HepG2 (cell line): ENCODE results near the gene PRSS50. TPM values are rescaled to one million over a fixed set of nuclear protein-coding genes. Genes with fewer than 3 reads are reported as not detected.

Source experiments
- ATAC-seq: fragments of 200-7000 bp; cut with Tn5 transposase; 3 replicates; pipeline ENCODE4 v1.9.1; 2020; ENCODE audit warnings: mild to moderate bottlenecking, moderate library complexity
- BruUV-seq: library from RNA; stranded (reverse); fragments of 400-500 nt; replicated peaks from 2 replicates; lab custom pipeline; 2021; lab: Mats Ljungman, UMichigan
- CTCF ChIA-PET: fragments of 300-600 bp; formaldehyde crosslinking; extraction: SDS; loops from one replicate; lab custom pipeline; 2021; ENCODE audit warnings: low total read pairs, inconsistent platforms, low intra/inter-chr PET ratio; lab: Yijun Ruan, JAX
- POLR2A ChIA-PET: fragments of 350-600 bp; sonication (Branson Sonifier 250); formaldehyde crosslinking; loops from one replicate; lab custom pipeline; 2020; ENCODE audit warnings: antibody characterized with exemption, inconsistent platforms; lab: Yijun Ruan, JAX
- DNase-seq: peaks from one replicate; pipeline ENCODE4 v3.0.0-alpha.2; 2015; ENCODE audit warnings: low spot score
- FAIRE-seq: peaks from 3 replicates; lab custom pipeline; 2011; peaks lifted over from hg19 to GRCh38; lab: Jason Lieb, UNC
- H2AFZ ChIP-seq: one replicate; pipeline ENCODE4 v1.6.1; 2011; ENCODE audit warnings: low read length, inconsistent platforms
- H3K27ac ChIP-seq: fragments of 300-600 bp; 3 replicates; pipeline ENCODE4 v1.8.0; 2011; ENCODE audit warnings: mixed run types, mild to moderate bottlenecking, mixed read lengths, low read length, inconsistent platforms; ENCODE audit not compliant: insufficient read depth; ENCODE audit errors: extremely low read length
- H3K27me3 ChIP-seq, 2 experiments: fragments of 200-600 bp in 1 of 2; 2 replicates in 1 of 2; 3 replicates in 1 of 2; pipeline versions ENCODE4 v1.6.0 to v1.8.0; 2011; ENCODE audit warnings: low read length in 2 of 2, mild to moderate bottlenecking in 2 of 2, moderate library complexity in 2 of 2, inconsistent platforms in 1 of 2; ENCODE audit not compliant: insufficient read depth in 2 of 2, control insufficient read depth in 1 of 2
- H3K36me3 ChIP-seq, 2 experiments: fragments of 200-600 bp in 1 of 2; replicated peaks in 1 of 2; 2 replicates in 1 of 2; 3 replicates in 1 of 2; pipeline versions ENCODE4 v1.5.1 to v1.8.0; 2011; ENCODE audit warnings: low read length in 2 of 2, inconsistent platforms in 1 of 2; ENCODE audit not compliant: insufficient read depth in 2 of 2, control insufficient read depth in 1 of 2
- H3K4me1 ChIP-seq: 2 replicates; pipeline ENCODE4 v1.5.1; 2012; ENCODE audit warnings: low read length, inconsistent platforms; ENCODE audit not compliant: insufficient read depth
- H3K4me2 ChIP-seq: 2 replicates; pipeline ENCODE4 v1.6.0; 2011; ENCODE audit warnings: low read depth, low read length, inconsistent platforms
- H3K4me3 ChIP-seq, 3 experiments: fragments of 200-600 bp in 1 of 3; sonication (generic), shearing (Covaris generic) in 1 of 3; replicated peaks in 1 of 3; 2 replicates each; pipeline ENCODE4 v1.5.1; 2011 to 2016; ENCODE audit warnings: low read length in 3 of 3, inconsistent platforms in 2 of 3, low read depth in 2 of 3, mild to moderate bottlenecking in 2 of 3, control low read depth in 1 of 3, mixed read lengths in 1 of 3; ENCODE audit not compliant: insufficient read depth in 1 of 3
- H3K79me2 ChIP-seq: one replicate; pipeline ENCODE4 v1.6.1; 2011; ENCODE audit warnings: low read length, inconsistent platforms; ENCODE audit not compliant: insufficient read depth
- H3K9ac ChIP-seq: 2 replicates; pipeline ENCODE4 v1.6.0; 2011; ENCODE audit warnings: mild to moderate bottlenecking, low read depth, low read length, inconsistent platforms; ENCODE audit not compliant: insufficient read depth
- H3K9me3 ChIP-seq: 2 replicates; pipeline ENCODE4 v1.5.1; 2012; ENCODE audit warnings: mild to moderate bottlenecking, low read length
- H4K20me1 ChIP-seq: 2 replicates; pipeline ENCODE4 v1.6.0; 2011; ENCODE audit warnings: inconsistent platforms, mild to moderate bottlenecking, low read length, moderate library complexity; ENCODE audit not compliant: insufficient read depth
- DMAP1 ChIP-seq: IDR thresholded peaks from 2 replicates; pipeline ENCODE4 v1.6.1; 2016
- GATAD2A ChIP-seq: IDR thresholded peaks from 2 replicates; pipeline ENCODE4 v1.6.1; 2016
- JUND ChIP-seq: sonication (generic); formaldehyde crosslinking; IDR thresholded peaks from 2 replicates; pipeline ENCODE4 v1.8.0; 2022; ENCODE audit warnings: mild to moderate bottlenecking, missing genetic modification reagents
- LCORL ChIP-seq, 2 experiments: fragments of 450-650 bp in 1 of 2; sonication (generic) in 1 of 2; formaldehyde crosslinking in 1 of 2; IDR thresholded peaks; 2 replicates each; pipeline versions ENCODE4 v1.5.0 to v1.6.1; 2017 to 2020; ENCODE audit warnings: antibody characterized with exemption in 1 of 2, missing genetic modification reagents in 1 of 2
- MEF2D ChIP-seq: sonication (generic); formaldehyde crosslinking; IDR thresholded peaks from 2 replicates; pipeline ENCODE4 v1.5.1; 2020; ENCODE audit warnings: mild to moderate bottlenecking, missing genetic modification reagents
- NR1H2 ChIP-seq: sonication (generic); formaldehyde crosslinking; IDR thresholded peaks from 2 replicates; pipeline ENCODE4 v1.8.1; 2022; ENCODE audit warnings: low read depth, missing genetic modification reagents, borderline replicate concordance
- TBL1XR1 ChIP-seq: fragments of 150-350 bp; IDR thresholded peaks from 2 replicates; pipeline ENCODE4 v1.6.1; 2014; ENCODE audit warnings: borderline replicate concordance, low read length; ENCODE audit not compliant: partially characterized antibody
- ZBTB1 ChIP-seq: sonication (generic); formaldehyde crosslinking; IDR thresholded peaks from 2 replicates; pipeline ENCODE4 v1.4.0; 2020; ENCODE audit warnings: missing genetic modification reagents, borderline replicate concordance
- ZBTB3 ChIP-seq: sonication (generic); formaldehyde crosslinking; IDR thresholded peaks from 2 replicates; pipeline ENCODE4 v1.4.0; 2020; ENCODE audit warnings: low read depth, mild to moderate bottlenecking, moderate library complexity, missing genetic modification reagents, borderline replicate concordance
- ZNF546 ChIP-seq: sonication (generic); formaldehyde crosslinking; conservative IDR thresholded peaks from 2 replicates; pipeline ENCODE4 v1.8.1; 2023; ENCODE audit warnings: mild to moderate bottlenecking, missing genetic modification reagents
- ZNF557 ChIP-seq: sonication (generic); formaldehyde crosslinking; IDR thresholded peaks from 2 replicates; pipeline ENCODE4 v1.4.0; 2020; ENCODE audit warnings: missing genetic modification reagents
- ZNF672 ChIP-seq: sonication (generic); formaldehyde crosslinking; IDR thresholded peaks from 2 replicates; pipeline ENCODE4 v1.8.1; 2022; ENCODE audit warnings: missing genetic modification reagents
- ZSCAN9 ChIP-seq: IDR thresholded peaks from 2 replicates; pipeline ENCODE4 v1.6.1; 2016; ENCODE audit warnings: borderline replicate concordance
- WGBS: methylation state at CpG from one replicate; pipeline ENCODE4 v1.1.6; 2017; ENCODE audit warnings: low lambda C conversion rate; 5-methylcytosine and 5-hydroxymethylcytosine counted together
- in situ Hi-C: cut with HindIII; loops from 2 replicates; pipeline ENCODE4 v1.10.0; 2017; ENCODE audit warnings: low pct_unique_long_range_greater_than_20kb; ENCODE audit not compliant: extremely low pct_ligation_motif_present
- intact Hi-C: fragments of 100-400 bp; cut with micrococcal nuclease; formaldehyde crosslinking; loops from one replicate; pipeline ENCODE4 v1.10.0; 2022; ENCODE audit not compliant: unreplicated experiment
- polyA plus RNA-seq, 8 experiments: library from polyadenylated mRNA; depleted of rRNA in 3 of 8; stranded (reverse) in 7 of 8; unstranded in 1 of 8; fragments of >200 nt; fragmentation: Illumina TruSeq in 4 of 8; extraction: Trizol in 4 of 8; gene quantifications; 2 replicates each; pipeline versions ENCODE4 v1.2.1 to v1.2.3, GENCODE V29; 2011 to 2016; ENCODE audit warnings: low read depth in 4 of 8, missing spikeins in 1 of 8, mixed read lengths in 1 of 8; ENCODE audit not compliant: insufficient read depth in 1 of 8
- total RNA-seq, 5 experiments: library from RNA; depleted of rRNA; stranded (reverse); fragments of >200 nt; fragmentation: Illumina TruSeq; extraction: Trizol; gene quantifications; 2 replicates each; pipeline ENCODE4 v1.2.3, GENCODE V29; 2016; ENCODE audit warnings: low read depth in 1 of 5
- TF ChIP-seq, protein P1 (sequence below): IDR thresholded peaks from 2 replicates; pipeline ENCODE4 v1.6.1; 2012; ENCODE audit warnings: inconsistent platforms
- TF ChIP-seq, protein P2 (sequence below): IDR thresholded peaks from 2 replicates; pipeline ENCODE4 v1.6.1; 2016; ENCODE audit warnings: missing compliant biosample characterization, missing genetic modification reagents, borderline replicate concordance

The PRSS50 gene
- total and polyA plus RNA-seq, 2 of the 13 experiments (the other 11 are each of a cell fraction or from before 2014, with no cell fraction given) = not detected

DNA sequence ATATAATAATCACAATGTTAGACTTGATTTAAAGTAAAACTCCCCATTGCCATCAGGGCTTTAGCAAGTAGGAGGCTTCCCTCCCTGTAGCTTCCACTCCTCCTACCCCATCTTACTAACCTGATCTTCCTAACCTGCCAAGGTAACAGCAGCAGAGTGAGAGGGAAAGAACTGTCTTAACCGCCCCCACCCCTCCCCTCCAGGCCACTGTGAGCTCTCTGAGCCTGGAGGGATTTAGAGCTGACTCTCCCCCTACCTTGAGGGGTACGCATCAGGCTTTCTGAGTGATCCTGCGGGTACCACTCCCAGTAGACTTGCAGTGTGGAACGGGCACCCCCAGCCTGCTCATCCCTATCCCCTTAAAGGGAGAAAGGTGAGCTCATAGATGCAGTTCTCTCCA lies 11.4 kb upstream of the PRSS50 start:
- DNase-seq = no peak
- BruUV-seq = no TSS peak

More for the DNA sequence above, 11.4 kb upstream of the PRSS50 start:
- Histone ChIP-seq H3K36me3 (no peaks in the 10 kb centered on the region), H3K4me1 (no peaks in the 10 kb centered on the region), H4K20me1 (no peaks in the 10 kb centered on the region), H2AFZ (no peak overlapping the region), H3K4me3 (no peak overlapping the region), H3K9me3 (no peaks in the 10 kb centered on the region), H3K27me3 (peaks cover 2 to 8% of the 10 kb centered on the region in 2 experiments; a peak in 2 of 5 replicates), H3K4me2 (no peak overlapping the region), H3K9ac (no peak overlapping the region), H3K27ac (no peak overlapping the region), H3K79me2 (no peaks in the 10 kb centered on the region)
- ATAC-seq (no peak), FAIRE-seq (no peak)
- POLR2A ChIA-PET = no interaction called here
- 0% methylated on average over 1 of the region's 4 CpGs for WGBS
- CTCF ChIA-PET = no interaction called here
- TF ChIP-seq ZNF672 (no peak), TBL1XR1 (no peak), ZBTB3 (CRISPR knock-in tag) (no peak), JUND (CRISPR knock-in tag) (no peak), ZNF546 (CRISPR knock-in tag) (no peak), ZBTB1 (CRISPR knock-in tag) (no peak), GATAD2A (no peak), MEF2D (CRISPR knock-in tag) (no peak), DMAP1 (CRISPR knock-in tag) (no peak), LCORL (IDR thresholded peaks at IDR 0.05) (no peak), LCORL (CRISPR knock-in tag; IDR thresholded peaks at IDR 0.05) (no peak), ZNF557 (CRISPR knock-in tag) (no peak), NR1H2 (CRISPR knock-in tag) (no peak), ZSCAN9 (CRISPR knock-in tag) (no peak)
- TF ChIP-seq, protein P1, sequence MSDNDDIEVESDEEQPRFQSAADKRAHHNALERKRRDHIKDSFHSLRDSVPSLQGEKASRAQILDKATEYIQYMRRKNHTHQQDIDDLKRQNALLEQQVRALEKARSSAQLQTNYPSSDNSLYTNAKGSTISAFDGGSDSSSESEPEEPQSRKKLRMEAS = no peak
- TF ChIP-seq, protein P2, sequence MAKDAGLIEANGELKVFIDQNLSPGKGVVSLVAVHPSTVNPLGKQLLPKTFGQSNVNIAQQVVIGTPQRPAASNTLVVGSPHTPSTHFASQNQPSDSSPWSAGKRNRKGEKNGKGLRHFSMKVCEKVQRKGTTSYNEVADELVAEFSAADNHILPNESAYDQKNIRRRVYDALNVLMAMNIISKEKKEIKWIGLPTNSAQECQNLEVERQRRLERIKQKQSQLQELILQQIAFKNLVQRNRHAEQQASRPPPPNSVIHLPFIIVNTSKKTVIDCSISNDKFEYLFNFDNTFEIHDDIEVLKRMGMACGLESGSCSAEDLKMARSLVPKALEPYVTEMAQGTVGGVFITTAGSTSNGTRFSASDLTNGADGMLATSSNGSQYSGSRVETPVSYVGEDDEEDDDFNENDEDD (CRISPR knock-in tag) = no peak
- in situ Hi-C loops = no loop called here
- intact Hi-C loops = no loop called here
